ENCODE measurements around the gene ARHGEF12. TPM values are rescaled to one million over a fixed set of nuclear protein-coding genes. Genes with fewer than 3 reads are reported as not detected.

ARHGEF12 gene
- total RNA-seq, 2 donors from 2014 or later = 46.5 to 71.1 TPM

DNA sequence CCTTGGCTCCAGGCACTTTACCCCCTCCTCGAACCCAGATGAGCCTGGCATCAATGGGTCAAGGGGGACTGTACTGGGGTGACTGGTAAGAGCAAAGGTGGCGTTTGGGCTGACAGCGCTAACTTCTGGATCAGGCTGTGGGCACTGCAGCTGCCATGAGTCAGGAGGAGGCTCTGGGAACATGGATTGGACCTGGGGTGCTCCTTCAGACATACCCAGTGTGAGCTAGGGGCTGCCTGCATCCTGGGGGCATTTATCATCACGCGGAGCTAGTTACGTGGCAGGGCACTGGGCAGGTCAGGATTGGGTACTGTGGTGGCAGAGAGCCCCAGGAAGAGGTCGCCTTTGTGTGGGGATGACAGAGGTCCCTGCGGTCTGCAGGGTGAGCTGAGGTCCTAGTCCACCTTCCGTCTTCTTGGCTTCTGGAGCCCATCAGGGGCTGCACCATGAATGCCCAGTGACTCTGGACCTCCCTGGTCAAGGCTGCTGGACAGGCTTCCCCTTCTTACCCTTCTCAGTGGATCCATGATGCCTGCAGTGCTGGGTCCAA lies 188.4 kb downstream of the ARHGEF12 start:
- no peak for DNase-seq
- Histone ChIP-seq H3K36me3 (replicated peaks in 1 of 2; ENCODE audit: insufficient read depth in 1 of 2, low read depth in 2 of 2) (no peaks in the 10 kb centered on the region), H3K4me3 (no peak overlapping the region), H3K4me1 (no peaks in the 10 kb centered on the region), H3K27ac (no peak overlapping the region), H3K9me3 (no peaks in the 10 kb centered on the region), H3K27me3 (no peaks in the 10 kb centered on the region)
- ATAC-seq = no peak
- 64 to 83% methylated on average over 3 to 9 of the region's 9 CpGs for WGBS, 2 donors
- intact Hi-C loops (cut with DNase I) = no loop called here
- no peak for TF ChIP-seq POLR2A (IDR thresholded peaks at IDR 0.05)

DNA sequence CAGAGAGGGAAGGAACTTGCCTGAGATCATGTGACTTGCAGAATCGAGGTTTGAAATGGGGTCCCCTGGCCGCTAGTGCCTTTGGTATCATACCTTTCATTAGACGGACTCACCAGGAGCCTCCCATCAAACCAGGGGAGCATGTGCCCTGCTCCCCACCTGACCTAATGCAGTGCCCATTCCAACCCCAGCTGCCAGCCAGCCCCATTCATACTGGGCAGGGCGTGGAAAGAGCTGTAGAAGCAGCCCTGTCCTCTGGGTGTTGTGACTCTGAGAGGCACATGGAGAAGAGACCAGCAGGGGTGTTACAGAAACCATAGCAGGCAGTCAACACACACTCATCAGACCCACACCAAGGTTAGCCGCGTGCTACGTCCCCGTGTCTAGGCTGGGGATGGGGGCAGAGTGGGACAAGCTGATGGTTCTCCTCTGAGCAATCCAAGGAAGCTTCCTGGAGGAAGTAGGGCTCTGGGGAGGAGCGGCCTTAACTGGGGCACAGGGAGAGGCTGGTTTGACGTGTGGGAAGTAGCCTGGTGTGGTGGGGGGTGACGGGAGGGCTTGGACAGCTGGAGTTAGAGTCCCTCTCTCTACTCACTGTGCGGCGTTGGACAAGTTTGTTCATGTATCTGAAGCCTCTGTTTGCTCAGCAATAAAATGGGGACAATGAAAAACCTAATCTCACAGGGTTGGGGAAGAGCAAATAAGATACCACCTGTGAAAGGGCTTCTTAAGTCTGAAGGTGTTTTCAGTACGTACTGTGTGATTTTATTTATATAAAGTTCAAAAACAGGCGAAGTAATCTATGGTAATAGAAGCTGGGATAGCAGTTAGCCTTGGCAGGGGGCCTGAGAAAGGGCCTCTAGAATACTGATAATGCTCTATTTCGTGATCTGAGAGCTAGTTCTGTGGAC lies 189.3 kb downstream of the ARHGEF12 start:
- WGBS, 2 donors = 53 to 56% methylated on average over 15 to 16 of the region's 16 CpGs
- intact Hi-C loops (cut with DNase I) = no loop called here
- Histone ChIP-seq H3K9me3 (no peaks in the 10 kb centered on the region), H3K27ac (no peak overlapping the region), H3K4me3 (no peak overlapping the region), H3K27me3 (no peaks in the 10 kb centered on the region), H3K36me3 (replicated peaks in 1 of 2; ENCODE audit: insufficient read depth in 1 of 2, low read depth in 2 of 2) (no peaks in the 10 kb centered on the region), H3K4me1 (no peaks in the 10 kb centered on the region)
- no peak for ATAC-seq
- TF ChIP-seq CTCF (IDR thresholded peaks at IDR 0.05) = no peak
- no peak for TF ChIP-seq POLR2A (IDR thresholded peaks at IDR 0.05)
- no peak for DNase-seq

DNA sequence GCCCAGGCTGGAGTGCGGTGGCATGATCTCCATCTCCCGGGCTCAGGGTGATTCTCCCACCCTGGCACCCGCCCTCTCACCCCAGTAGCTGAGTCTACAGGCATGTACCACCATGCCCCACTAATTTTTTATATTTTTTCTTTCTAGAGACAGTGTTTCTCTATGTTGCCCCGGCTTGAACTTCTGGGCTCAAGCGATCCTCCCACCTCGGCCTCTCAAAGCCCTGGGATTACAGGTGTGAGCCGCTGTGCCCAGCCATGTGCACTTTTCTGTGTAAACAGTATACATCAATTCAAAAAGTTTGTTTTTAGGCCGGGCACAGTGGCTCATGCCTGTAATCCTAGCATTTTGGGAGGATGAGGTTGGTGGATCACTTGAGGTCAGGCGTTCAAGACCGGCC lies 190.0 kb downstream of the ARHGEF12 start:
- no peak for TF ChIP-seq CTCF (IDR thresholded peaks at IDR 0.05)
- TF ChIP-seq POLR2A (IDR thresholded peaks at IDR 0.05) = no peak
- no peaks in the 10 kb centered on the region for H3K4me1 ChIP-seq
- no peaks in the 10 kb centered on the region for H3K9me3 ChIP-seq
- ATAC-seq = no peak
- H3K27ac ChIP-seq = no peak overlapping the region
- DNase-seq = no peak
- H3K36me3 ChIP-seq (replicated peaks in 1 of 2; ENCODE audit: insufficient read depth in 1 of 2, low read depth in 2 of 2) = no peaks in the 10 kb centered on the region
- intact Hi-C loops (cut with DNase I) = no loop called here
- H3K27me3 ChIP-seq = no peaks in the 10 kb centered on the region
- no peak overlapping the region for H3K4me3 ChIP-seq
- WGBS, 2 donors = 84 to 87% methylated on average over 10 of the region's 10 CpGs

- Histone ChIP-seq H3K4me3 (no peak overlapping the region), H3K4me1 (no peaks in the 10 kb centered on the region), H3K9me3 (no peaks in the 10 kb centered on the region), H3K27me3 (no peaks in the 10 kb centered on the region), H3K27ac (no peak overlapping the region), H3K36me3 (replicated peaks in 1 of 2; ENCODE audit: insufficient read depth in 1 of 2, low read depth in 2 of 2) (no peaks in the 10 kb centered on the region)
- no peak for DNase-seq
- intact Hi-C loops (cut with DNase I) = no loop called here
- TF ChIP-seq POLR2A (IDR thresholded peaks at IDR 0.05) (no peak), CTCF (IDR thresholded peaks at IDR 0.05) (no peak)
- WGBS, 2 donors = 37% methylated on average over 11 to 16 of the region's 16 CpGs
- peak; percentile 15 for ATAC-seq
These were observed 191.0 kb downstream of the ARHGEF12 start for GRCh38 chr11:120527111-120527761.

GRCh38 chr11:120528749-120529148 lies 192.5 kb downstream of the ARHGEF12 start:
- no peaks in the 10 kb centered on the region for H3K27me3 ChIP-seq
- TF ChIP-seq POLR2A (IDR thresholded peaks at IDR 0.05) (no peak), CTCF (IDR thresholded peaks at IDR 0.05) (no peak)
- H3K9me3 ChIP-seq = no peaks in the 10 kb centered on the region
- H3K4me1 ChIP-seq = no peaks in the 10 kb centered on the region
- no peak overlapping the region for H3K27ac ChIP-seq
- DNase-seq (no peak), ATAC-seq (no peak)
- no peaks in the 10 kb centered on the region for H3K36me3 ChIP-seq (replicated peaks in 1 of 2; ENCODE audit: insufficient read depth in 1 of 2, low read depth in 2 of 2)
- intact Hi-C loops (cut with DNase I) = no loop called here
- no peak overlapping the region for H3K4me3 ChIP-seq
- WGBS, 2 donors = 76 to 78% methylated on average over 4 of the region's 4 CpGs
